ENCODE data around the gene SH3PXD2A. TPM values are rescaled to one million over a fixed set of nuclear protein-coding genes. Genes with fewer than 3 reads are reported as not detected.

The SH3PXD2A gene
- total RNA-seq, 1 donor from 2014 or later = 35.2 TPM

GRCh38 chr10:103772096-103772845 is 83.1 kb downstream of the SH3PXD2A start:
- H3K36me3 ChIP-seq = no peaks in the 10 kb centered on the region
- H3K4me3 ChIP-seq = peak overlapping the region; percentile 45
- TF ChIP-seq, protein P1, sequence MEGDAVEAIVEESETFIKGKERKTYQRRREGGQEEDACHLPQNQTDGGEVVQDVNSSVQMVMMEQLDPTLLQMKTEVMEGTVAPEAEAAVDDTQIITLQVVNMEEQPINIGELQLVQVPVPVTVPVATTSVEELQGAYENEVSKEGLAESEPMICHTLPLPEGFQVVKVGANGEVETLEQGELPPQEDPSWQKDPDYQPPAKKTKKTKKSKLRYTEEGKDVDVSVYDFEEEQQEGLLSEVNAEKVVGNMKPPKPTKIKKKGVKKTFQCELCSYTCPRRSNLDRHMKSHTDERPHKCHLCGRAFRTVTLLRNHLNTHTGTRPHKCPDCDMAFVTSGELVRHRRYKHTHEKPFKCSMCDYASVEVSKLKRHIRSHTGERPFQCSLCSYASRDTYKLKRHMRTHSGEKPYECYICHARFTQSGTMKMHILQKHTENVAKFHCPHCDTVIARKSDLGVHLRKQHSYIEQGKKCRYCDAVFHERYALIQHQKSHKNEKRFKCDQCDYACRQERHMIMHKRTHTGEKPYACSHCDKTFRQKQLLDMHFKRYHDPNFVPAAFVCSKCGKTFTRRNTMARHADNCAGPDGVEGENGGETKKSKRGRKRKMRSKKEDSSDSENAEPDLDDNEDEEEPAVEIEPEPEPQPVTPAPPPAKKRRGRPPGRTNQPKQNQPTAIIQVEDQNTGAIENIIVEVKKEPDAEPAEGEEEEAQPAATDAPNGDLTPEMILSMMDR (IDR thresholded peaks at IDR 0.05) = no peak
- H3K27ac ChIP-seq = peak overlapping the region; percentile 71
- peaks cover 13% of the 10 kb centered on the region for H3K4me1 ChIP-seq
- ATAC-seq = peak; percentile 85
- peak; percentile 81 for DNase-seq
- intact Hi-C loops (cut with DNase I) = no loop called here
- H3K9me3 ChIP-seq = no peaks in the 10 kb centered on the region
- H3K27me3 ChIP-seq = no peaks in the 10 kb centered on the region

DNA sequence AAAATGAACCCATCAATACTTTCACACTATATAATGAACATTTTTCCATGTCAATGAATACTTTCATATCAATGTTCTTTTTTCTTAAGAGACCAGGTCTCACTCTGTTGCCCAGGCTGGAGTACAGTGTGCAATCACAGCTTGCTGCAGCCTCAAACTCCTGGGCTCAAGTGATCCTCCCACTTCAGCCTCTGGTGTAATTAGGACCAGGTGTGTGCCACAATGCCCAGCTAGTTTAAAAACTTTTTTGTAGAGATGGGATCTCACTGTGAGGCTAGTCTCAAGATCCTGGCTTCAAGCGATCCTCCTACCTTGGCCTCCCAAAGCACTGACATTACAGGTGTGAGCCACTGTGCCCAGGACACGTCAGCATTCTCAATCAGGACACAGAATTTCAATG is 85.2 kb downstream of the SH3PXD2A start:
- intact Hi-C loops (cut with DNase I) = no loop called here
- H3K9me3 ChIP-seq = no peaks in the 10 kb centered on the region
- H3K4me3 ChIP-seq = no peak overlapping the region
- peaks cover 28% of the 10 kb centered on the region for H3K4me1 ChIP-seq
- ATAC-seq = no peak
- DNase-seq = no peak
- H3K27me3 ChIP-seq = no peaks in the 10 kb centered on the region
- TF ChIP-seq, protein P1 (IDR thresholded peaks at IDR 0.05) = no peak
- H3K27ac ChIP-seq = no peak overlapping the region
- no peaks in the 10 kb centered on the region for H3K36me3 ChIP-seq

GRCh38 chr10:103769176-103769575 is 86.2 kb downstream of the SH3PXD2A start:
- H3K9me3 ChIP-seq = no peaks in the 10 kb centered on the region
- no peak overlapping the region for H3K4me3 ChIP-seq
- H3K36me3 ChIP-seq = no peaks in the 10 kb centered on the region
- TF ChIP-seq, protein P1 (IDR thresholded peaks at IDR 0.05) = no peak
- no peak overlapping the region for H3K27ac ChIP-seq
- H3K27me3 ChIP-seq = no peaks in the 10 kb centered on the region
- intact Hi-C loops (cut with DNase I) = no loop called here
- peaks cover 36% of the 10 kb centered on the region for H3K4me1 ChIP-seq
- DNase-seq (no peak), ATAC-seq (no peak)

DNA sequence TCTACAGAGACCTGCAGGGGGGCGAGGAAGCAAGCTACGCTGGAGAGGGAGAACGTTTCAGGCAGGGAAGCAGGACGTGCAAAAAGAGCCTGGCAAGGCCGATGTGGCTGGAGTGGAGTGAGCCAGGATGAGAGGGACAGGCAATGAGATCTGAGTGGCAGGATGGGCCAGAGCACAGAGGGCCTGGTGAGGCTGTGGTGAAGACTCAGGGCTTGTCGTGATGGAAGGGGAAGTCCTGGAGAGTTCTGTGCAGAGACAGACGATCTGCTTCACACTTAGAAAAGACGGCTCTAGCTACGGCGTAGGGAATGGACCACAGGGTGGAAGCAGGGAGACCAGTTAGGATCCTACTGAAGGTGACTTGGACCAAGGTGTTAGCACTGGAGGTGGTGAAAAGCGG is 87.0 kb downstream of the SH3PXD2A start:
- H3K27me3 ChIP-seq = no peaks in the 10 kb centered on the region
- H3K9me3 ChIP-seq = no peaks in the 10 kb centered on the region
- peaks cover 41% of the 10 kb centered on the region for H3K4me1 ChIP-seq
- DNase-seq (no peak), ATAC-seq (no peak)
- H3K4me3 ChIP-seq = no peak overlapping the region
- intact Hi-C loops (cut with DNase I) = no loop called here
- H3K36me3 ChIP-seq = no peaks in the 10 kb centered on the region
- H3K27ac ChIP-seq = no peak overlapping the region
- TF ChIP-seq, protein P1 (IDR thresholded peaks at IDR 0.05) = no peak

- H3K36me3 ChIP-seq = no peaks in the 10 kb centered on the region
- H3K4me1 ChIP-seq = peaks cover 40% of the 10 kb centered on the region
- H3K27ac ChIP-seq = no peak overlapping the region
- no peaks in the 10 kb centered on the region for H3K9me3 ChIP-seq
- no peak overlapping the region for H3K4me3 ChIP-seq
- intact Hi-C loops (cut with DNase I) = no loop called here
- ATAC-seq (no peak), DNase-seq (no peak)
- TF ChIP-seq, protein P1 (IDR thresholded peaks at IDR 0.05) = no peak
- H3K27me3 ChIP-seq = no peaks in the 10 kb centered on the region
Observed at GRCh38 chr10:103767756-103768155, 87.6 kb downstream of the SH3PXD2A start.
